Endothelial cell of umbilical vein (primary cell): ENCODE data around the gene SPPL2B. TPM values are rescaled to one million over a fixed set of nuclear protein-coding genes. Genes with fewer than 3 reads are reported as not detected.

Source experiments
- BruUV-seq: library from RNA; stranded (reverse); fragments of 400-500 nt; replicated peaks from 2 replicates; lab custom pipeline; 2021; lab: Mats Ljungman, UMichigan
- CTCF ChIA-PET: fragments of 300-600, 350-600 bp; sonication (Branson Sonifier 250); formaldehyde crosslinking; loops from one replicate; lab custom pipeline; 2021; ENCODE audit warnings: antibody characterized with exemption, inconsistent platforms; lab: Charles Lee
- POLR2A ChIA-PET: fragments of 300-600, 350-600 bp; sonication (Branson Sonifier 250); formaldehyde crosslinking; loops from one replicate; lab custom pipeline; 2021; ENCODE audit warnings: antibody characterized with exemption, inconsistent platforms; lab: Charles Lee
- DNase-seq: peaks from one replicate; pipeline ENCODE4 v3.0.0-alpha.2; 2011; ENCODE audit warnings: low read depth, low spot score
- FAIRE-seq: peaks from 2 replicates; lab custom pipeline; 2011; peaks lifted over from hg19 to GRCh38; lab: Jason Lieb, UNC
- H2AFZ ChIP-seq: 2 replicates; pipeline ENCODE4 v1.6.0; 2012; ENCODE audit warnings: low read depth, low read length, control low read depth, inconsistent platforms
- H3K27ac ChIP-seq: 2 replicates; pipeline ENCODE4 v1.5.1; 2011; ENCODE audit warnings: low read depth, mild to moderate bottlenecking, control low read depth, low read length, moderate library complexity; ENCODE audit not compliant: insufficient read depth
- H3K27me3 ChIP-seq, 2 experiments: 2 replicates each; pipeline versions ENCODE4 v1.6.0 to v1.6.1; 2011; ENCODE audit warnings: low read length in 2 of 2, mixed read lengths in 1 of 2; ENCODE audit not compliant: control insufficient read depth in 2 of 2, insufficient read depth in 2 of 2
- H3K36me3 ChIP-seq, 2 experiments: 2 replicates in 1 of 2; 3 replicates in 1 of 2; pipeline ENCODE4 v1.5.1; 2011; ENCODE audit warnings: low read length in 2 of 2, mild to moderate bottlenecking in 1 of 2, moderate library complexity in 1 of 2; ENCODE audit not compliant: control insufficient read depth in 2 of 2, insufficient read depth in 2 of 2; ENCODE audit errors: extremely low read depth in 1 of 2
- H3K4me1 ChIP-seq: 3 replicates; pipeline ENCODE4 v1.5.1; 2011; ENCODE audit warnings: mild to moderate bottlenecking, low read length; ENCODE audit not compliant: control insufficient read depth, insufficient read depth; ENCODE audit errors: extremely low read depth
- H3K4me2 ChIP-seq: 2 replicates; pipeline ENCODE4 v1.6.1; 2011; ENCODE audit warnings: low read length, control low read depth, mixed read lengths; ENCODE audit not compliant: insufficient read depth
- H3K4me3 ChIP-seq, 3 experiments: fragments of 200-600 bp in 1 of 3; sonication (generic), shearing (Covaris generic) in 1 of 3; replicated peaks in 1 of 3; 2 replicates each; pipeline ENCODE4 v1.5.1; 2011 to 2016; ENCODE audit warnings: control low read depth in 3 of 3, low read length in 3 of 3, mild to moderate bottlenecking in 2 of 3, inconsistent platforms in 1 of 3, low read depth in 1 of 3, moderate library complexity in 1 of 3; ENCODE audit not compliant: insufficient read depth in 1 of 3
- H3K79me2 ChIP-seq: 2 replicates; pipeline ENCODE4 v1.6.0; 2012; ENCODE audit warnings: low read length, inconsistent platforms; ENCODE audit not compliant: control insufficient read depth, insufficient read depth
- H3K9ac ChIP-seq: replicated peaks from 2 replicates; pipeline ENCODE3; 2011; ENCODE audit warnings: low read length, control low read depth; ENCODE audit not compliant: insufficient read depth; ENCODE audit errors: extremely low read depth
- H3K9me1 ChIP-seq: replicated peaks from 3 replicates; pipeline ENCODE4 v1.6.0; 2011; ENCODE audit warnings: mild to moderate bottlenecking, low read length; ENCODE audit not compliant: control insufficient read depth, insufficient read depth; ENCODE audit errors: extremely low read depth
- H3K9me3 ChIP-seq: replicated peaks from 2 replicates; pipeline ENCODE4 v1.5.1; 2012; ENCODE audit warnings: low read length, inconsistent platforms; ENCODE audit not compliant: control insufficient read depth, insufficient read depth
- H4K20me1 ChIP-seq: replicated peaks from 2 replicates; pipeline ENCODE3; 2011; ENCODE audit warnings: mild to moderate bottlenecking, low read length; ENCODE audit not compliant: control insufficient read depth, insufficient read depth; ENCODE audit errors: extremely low read depth
- CTCF ChIP-seq, 2 donors: IDR thresholded peaks; 1 replicate in 1 of 2; 2 replicates in 1 of 2; pipeline ENCODE4 v1.5.1; 2011; ENCODE audit warnings: low read length in 2 of 2, mild to moderate bottlenecking in 2 of 2, moderate library complexity in 2 of 2, control low read depth in 1 of 2, inconsistent platforms in 1 of 2, low read depth in 1 of 2; ENCODE audit not compliant: insufficient read depth in 1 of 2; ENCODE audit errors: extremely low read depth in 1 of 2
- EZH2 ChIP-seq: IDR thresholded peaks from 2 replicates; pipeline ENCODE4 v1.6.1; 2012; ENCODE audit warnings: borderline replicate concordance, low read depth, mild to moderate bottlenecking, moderate library complexity, low read length, inconsistent platforms; ENCODE audit not compliant: severe bottlenecking
- FOS ChIP-seq: IDR thresholded peaks from 2 replicates; pipeline ENCODE4 v1.6.1; 2011; ENCODE audit warnings: mild to moderate bottlenecking, low read length, moderate library complexity, borderline replicate concordance; ENCODE audit not compliant: insufficient read depth
- GATA2 ChIP-seq: IDR thresholded peaks from 2 replicates; pipeline ENCODE4 v1.7.0; 2011; ENCODE audit warnings: low read depth, mild to moderate bottlenecking, moderate library complexity, mixed read lengths, low read length; ENCODE audit not compliant: insufficient read length, insufficient read depth
- JUN ChIP-seq: IDR thresholded peaks from 2 replicates; pipeline ENCODE4 v1.6.1; 2011; ENCODE audit warnings: borderline replicate concordance, low read depth; ENCODE audit not compliant: insufficient read length, insufficient read depth
- MAX ChIP-seq: IDR thresholded peaks from 2 replicates; pipeline ENCODE4 v1.6.1; 2011; ENCODE audit not compliant: insufficient read depth, insufficient read length
- MYC ChIP-seq: IDR thresholded peaks from one replicate; pipeline ENCODE4 v1.6.1; 2011; ENCODE audit warnings: mild to moderate bottlenecking, low read depth, low read length
- POLR2A ChIP-seq: IDR thresholded peaks from 2 replicates; pipeline ENCODE4 v1.6.1; 2012; ENCODE audit warnings: low read depth, mild to moderate bottlenecking, control low read depth, low read length
- POLR2AphosphoS5 ChIP-seq: IDR thresholded peaks from 2 replicates; pipeline ENCODE4 v1.6.1; 2012; ENCODE audit warnings: low read depth, mild to moderate bottlenecking, control low read depth, low read length, moderate library complexity; ENCODE audit not compliant: insufficient read depth
- dilution Hi-C: fragments of 300-500 bp; cut with MboI; formaldehyde crosslinking; loops from one replicate; pipeline ENCODE4 v1.15.0; 2019; ENCODE audit warnings: low sequenced_read_pairs; ENCODE audit not compliant: extremely low pct_ligation_motif_present
- intact Hi-C: fragments of 100-400 bp; cut with micrococcal nuclease; formaldehyde crosslinking; loops from one replicate; pipeline ENCODE4 v1.10.0; 2022
- polyA plus RNA-seq, 4 experiments: library from polyadenylated mRNA; depleted of rRNA in 3 of 4; stranded (reverse) in 3 of 4; unstranded in 1 of 4; fragments of >200 nt; gene quantifications; 2 replicates each; pipeline versions ENCODE4 v1.2.1 to v1.2.3, GENCODE V29; 2011 to 2012; ENCODE audit warnings: missing spikeins in 1 of 4
- total RNA-seq: library from RNA; stranded (reverse); gene quantifications from 2 replicates; pipeline ENCODE4 v1.2.3, GENCODE V29; 2021

Gene SPPL2B
- total and polyA plus RNA-seq, 2 donors (not counting 3 experiments of a cell fraction or from before 2014, with no cell fraction given) = 60.7 to 62.7 TPM

GRCh38 chr19:2306971-2307370, 21.5 kb upstream of the SPPL2B start:
- no TSS peak for BruUV-seq
- intact Hi-C loops (no loop called here), dilution Hi-C loops (no loop called here)
- DNase-seq = no peak
- Histone ChIP-seq H4K20me1 (no peaks in the 10 kb centered on the region), H3K4me1 (no peaks in the 10 kb centered on the region), H3K9me1 (no peaks in the 10 kb centered on the region), H3K4me3 (no peak overlapping the region), H3K27ac (no peak overlapping the region), H2AFZ (no peak overlapping the region), H3K9ac (no peak overlapping the region), H3K9me3 (no peaks in the 10 kb centered on the region), H3K36me3 (no peaks in the 10 kb centered on the region), H3K27me3 (peaks cover 8 to 27% of the 10 kb centered on the region in 2 experiments), H3K79me2 (no peaks in the 10 kb centered on the region), H3K4me2 (no peak overlapping the region)
- no peak for FAIRE-seq
- CTCF ChIA-PET = no interaction called here
- POLR2A ChIA-PET = no interaction called here
- TF ChIP-seq POLR2A (no peak), CTCF (IDR thresholded peaks at IDR 0.05; ENCODE audit: extremely low read depth in 1 of 2, insufficient read depth in 1 of 2, low read depth in 1 of 2, low read length in 2 of 2) (no peak), FOS (no peak), MYC (no peak), GATA2 (no peak), MAX (no peak), POLR2AphosphoS5 (no peak), EZH2 (no peak), JUN (no peak)
